ENCODE measurements around the gene ASPRV1.

The ASPRV1 gene

DNA sequence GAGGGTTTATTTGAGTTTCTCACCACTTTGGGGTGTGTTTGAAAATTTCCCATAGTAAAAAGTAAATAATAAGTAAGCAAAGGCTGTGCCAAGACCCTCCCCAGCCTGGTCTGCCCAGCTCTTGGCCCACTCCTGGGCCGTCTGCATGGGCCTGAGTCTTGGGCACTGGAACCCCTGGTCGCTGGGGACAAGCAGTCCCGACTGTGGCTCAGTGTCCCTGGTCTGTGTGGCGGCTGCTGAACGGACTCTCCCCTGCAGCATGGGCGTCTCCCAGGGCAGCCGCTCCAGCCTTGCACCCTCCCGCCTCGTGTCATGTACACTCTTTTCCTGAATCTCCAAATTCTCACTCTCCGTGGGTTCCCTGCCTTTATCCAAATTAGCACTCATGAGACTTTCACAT is 7.2 kb upstream of the ASPRV1 start:
- TF ChIP-seq, protein P1, sequence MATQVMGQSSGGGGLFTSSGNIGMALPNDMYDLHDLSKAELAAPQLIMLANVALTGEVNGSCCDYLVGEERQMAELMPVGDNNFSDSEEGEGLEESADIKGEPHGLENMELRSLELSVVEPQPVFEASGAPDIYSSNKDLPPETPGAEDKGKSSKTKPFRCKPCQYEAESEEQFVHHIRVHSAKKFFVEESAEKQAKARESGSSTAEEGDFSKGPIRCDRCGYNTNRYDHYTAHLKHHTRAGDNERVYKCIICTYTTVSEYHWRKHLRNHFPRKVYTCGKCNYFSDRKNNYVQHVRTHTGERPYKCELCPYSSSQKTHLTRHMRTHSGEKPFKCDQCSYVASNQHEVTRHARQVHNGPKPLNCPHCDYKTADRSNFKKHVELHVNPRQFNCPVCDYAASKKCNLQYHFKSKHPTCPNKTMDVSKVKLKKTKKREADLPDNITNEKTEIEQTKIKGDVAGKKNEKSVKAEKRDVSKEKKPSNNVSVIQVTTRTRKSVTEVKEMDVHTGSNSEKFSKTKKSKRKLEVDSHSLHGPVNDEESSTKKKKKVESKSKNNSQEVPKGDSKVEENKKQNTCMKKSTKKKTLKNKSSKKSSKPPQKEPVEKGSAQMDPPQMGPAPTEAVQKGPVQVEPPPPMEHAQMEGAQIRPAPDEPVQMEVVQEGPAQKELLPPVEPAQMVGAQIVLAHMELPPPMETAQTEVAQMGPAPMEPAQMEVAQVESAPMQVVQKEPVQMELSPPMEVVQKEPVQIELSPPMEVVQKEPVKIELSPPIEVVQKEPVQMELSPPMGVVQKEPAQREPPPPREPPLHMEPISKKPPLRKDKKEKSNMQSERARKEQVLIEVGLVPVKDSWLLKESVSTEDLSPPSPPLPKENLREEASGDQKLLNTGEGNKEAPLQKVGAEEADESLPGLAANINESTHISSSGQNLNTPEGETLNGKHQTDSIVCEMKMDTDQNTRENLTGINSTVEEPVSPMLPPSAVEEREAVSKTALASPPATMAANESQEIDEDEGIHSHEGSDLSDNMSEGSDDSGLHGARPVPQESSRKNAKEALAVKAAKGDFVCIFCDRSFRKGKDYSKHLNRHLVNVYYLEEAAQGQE (IDR thresholded peaks at IDR 0.05; ENCODE audit: insufficient read depth in 1 of 2, low read depth in 2 of 2, low read length in 2 of 2), result no peak
- TF ChIP-seq FOXP2 (optimal IDR thresholded peaks at IDR 0.05; ENCODE audit: borderline replicate concordance, extremely low read depth, extremely low read length, insufficient read depth), result no peak
- no peak for TF ChIP-seq SIN3A (IDR thresholded peaks at IDR 0.05; ENCODE audit: borderline replicate concordance, insufficient read depth, low read length)
- TF ChIP-seq TAF1 (IDR thresholded peaks at IDR 0.05; ENCODE audit: borderline replicate concordance, insufficient read depth, low read length), result no peak
- TF ChIP-seq POLR2AphosphoS5 (IDR thresholded peaks at IDR 0.05; ENCODE audit: low read depth, low read length), result no peak

DNA sequence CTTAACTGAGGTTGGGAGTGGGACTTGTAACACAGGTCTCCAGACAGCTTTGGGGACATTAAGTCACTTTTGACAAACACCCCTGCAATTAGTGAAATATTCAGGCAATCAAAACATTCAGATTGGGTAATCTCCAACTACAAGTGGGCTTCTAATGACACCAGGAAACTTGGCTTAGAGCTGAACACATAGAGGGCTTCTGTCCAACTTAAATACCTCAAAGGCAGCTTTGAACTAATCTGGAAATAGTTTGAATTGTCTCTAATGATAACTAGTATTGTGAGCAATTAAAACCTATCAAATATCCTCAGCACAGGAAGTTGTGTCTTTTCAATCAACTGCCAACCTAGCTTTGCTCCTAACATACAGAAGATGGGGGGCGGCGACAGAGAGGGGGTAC is 5.1 kb upstream of the ASPRV1 start:
- TF ChIP-seq, protein P1 (IDR thresholded peaks at IDR 0.05; ENCODE audit: insufficient read depth in 1 of 2, low read depth in 2 of 2, low read length in 2 of 2), result no peak
- TF ChIP-seq SIN3A (IDR thresholded peaks at IDR 0.05; ENCODE audit: borderline replicate concordance, insufficient read depth, low read length) (no peak), POLR2AphosphoS5 (IDR thresholded peaks at IDR 0.05; ENCODE audit: low read depth, low read length) (no peak), TAF1 (IDR thresholded peaks at IDR 0.05; ENCODE audit: borderline replicate concordance, insufficient read depth, low read length) (no peak), FOXP2 (optimal IDR thresholded peaks at IDR 0.05; ENCODE audit: borderline replicate concordance, extremely low read depth, extremely low read length, insufficient read depth) (no peak)

DNA sequence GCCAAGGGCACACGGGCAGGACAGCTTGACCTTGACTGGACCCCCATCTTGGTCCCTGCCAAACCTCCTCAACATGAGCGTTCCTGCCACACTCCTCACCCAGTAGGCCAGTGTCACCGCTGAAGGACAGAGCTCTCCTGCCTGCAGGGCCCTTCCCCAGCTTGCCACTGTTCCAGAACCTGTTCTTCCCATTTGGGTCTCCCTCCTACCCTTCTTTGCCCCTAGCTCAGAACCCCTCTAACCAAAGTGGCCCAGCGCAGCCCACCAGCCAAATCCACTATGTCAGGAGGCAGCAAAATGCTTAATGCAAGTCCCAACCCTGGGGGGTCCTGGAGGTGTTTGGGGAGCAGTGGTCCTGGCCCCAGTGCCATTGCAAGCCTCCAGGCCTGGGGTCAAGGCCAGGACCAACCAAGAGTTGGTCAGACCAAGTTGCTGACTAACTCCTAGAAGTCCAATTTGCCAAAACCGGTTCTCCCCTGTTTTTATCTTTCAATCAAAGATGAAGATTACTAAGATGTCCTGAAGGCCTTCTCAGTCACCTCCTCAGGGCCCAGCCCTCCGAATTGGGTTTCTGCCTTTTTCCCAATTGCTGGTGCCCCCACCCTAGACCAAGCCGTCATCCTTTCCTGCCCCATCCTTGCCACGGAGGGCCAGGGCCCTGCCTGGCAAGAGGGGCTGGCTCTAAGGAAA is 4.5 kb upstream of the ASPRV1 start:
- TF ChIP-seq SIN3A (IDR thresholded peaks at IDR 0.05; ENCODE audit: borderline replicate concordance, insufficient read depth, low read length), result no peak
- no peak for TF ChIP-seq TAF1 (IDR thresholded peaks at IDR 0.05; ENCODE audit: borderline replicate concordance, insufficient read depth, low read length)
- TF ChIP-seq, protein P1 (IDR thresholded peaks at IDR 0.05; ENCODE audit: insufficient read depth in 1 of 2, low read depth in 2 of 2, low read length in 2 of 2), result no peak
- no peak for TF ChIP-seq POLR2AphosphoS5 (IDR thresholded peaks at IDR 0.05; ENCODE audit: low read depth, low read length)
- TF ChIP-seq FOXP2 (optimal IDR thresholded peaks at IDR 0.05; ENCODE audit: borderline replicate concordance, extremely low read depth, extremely low read length, insufficient read depth), result no peak

DNA sequence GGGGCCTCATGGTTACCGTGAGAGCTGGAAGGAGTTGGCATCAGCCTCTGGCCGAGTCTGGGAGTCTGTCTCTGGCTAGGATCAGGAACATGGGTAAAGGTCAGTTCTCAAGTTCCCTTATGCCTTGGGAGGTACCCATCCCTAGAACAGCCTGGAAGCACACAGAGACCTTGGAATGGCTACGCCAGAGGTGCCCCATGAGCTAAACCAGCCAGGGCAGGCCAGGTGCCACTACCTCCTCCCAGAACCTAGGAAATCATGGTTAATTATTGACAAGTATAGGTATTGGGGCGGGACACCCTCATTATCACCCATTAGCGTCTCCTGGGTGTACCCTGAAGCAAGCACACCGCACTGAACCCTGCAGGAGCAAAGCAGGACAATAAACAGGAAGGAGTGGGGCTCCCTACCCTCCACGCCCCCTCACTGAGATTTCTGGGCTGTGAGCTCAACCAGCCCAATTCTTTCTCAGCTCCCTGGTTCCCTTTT is 3.0 kb upstream of the ASPRV1 start:
- no peak for TF ChIP-seq POLR2AphosphoS5 (IDR thresholded peaks at IDR 0.05; ENCODE audit: low read depth, low read length)
- TF ChIP-seq FOXP2 (optimal IDR thresholded peaks at IDR 0.05; ENCODE audit: borderline replicate concordance, extremely low read depth, extremely low read length, insufficient read depth), result no peak
- TF ChIP-seq, protein P1 (IDR thresholded peaks at IDR 0.05; ENCODE audit: insufficient read depth in 1 of 2, low read depth in 2 of 2, low read length in 2 of 2), result no peak

Measured in PFSK-1 (cell line).